NCI-H2171 (cell line): ENCODE measurements around the gene MAK.
"Not testable (repeated sequence)": the region's sequence is repeated elsewhere in the genome, so short reads cannot be mapped to it uniquely, and the experiment has no call there.

ENCODE experiments used
- DNase-seq: peaks from one replicate; lab custom pipeline; 2025; lab: John Stamatoyannopoulos, UW

MAK gene

DNA sequence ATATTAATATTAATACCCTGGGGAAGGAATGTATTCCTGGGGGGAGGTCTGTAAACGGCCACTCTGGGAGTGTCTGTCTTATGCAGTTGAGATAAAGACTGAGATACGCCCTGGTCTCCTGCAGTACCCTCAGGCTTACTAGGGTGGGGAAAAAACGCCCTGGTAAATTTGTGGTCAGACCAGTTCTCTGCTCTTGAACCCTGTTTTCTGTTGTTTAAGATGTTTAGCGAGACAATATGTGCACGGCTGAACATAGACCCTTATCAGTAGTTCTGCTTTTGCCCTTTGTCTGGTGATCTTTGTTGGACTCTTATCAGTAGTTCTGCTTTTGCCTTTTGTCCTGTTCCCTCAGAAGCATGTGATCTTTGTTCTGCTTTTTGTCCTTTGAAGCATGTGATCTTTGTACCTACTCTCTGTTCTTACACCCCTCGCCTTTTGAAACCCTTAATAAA is 15.5 kb upstream of the MAK start:
- DNase-seq, result not testable (repeated sequence)

DNA sequence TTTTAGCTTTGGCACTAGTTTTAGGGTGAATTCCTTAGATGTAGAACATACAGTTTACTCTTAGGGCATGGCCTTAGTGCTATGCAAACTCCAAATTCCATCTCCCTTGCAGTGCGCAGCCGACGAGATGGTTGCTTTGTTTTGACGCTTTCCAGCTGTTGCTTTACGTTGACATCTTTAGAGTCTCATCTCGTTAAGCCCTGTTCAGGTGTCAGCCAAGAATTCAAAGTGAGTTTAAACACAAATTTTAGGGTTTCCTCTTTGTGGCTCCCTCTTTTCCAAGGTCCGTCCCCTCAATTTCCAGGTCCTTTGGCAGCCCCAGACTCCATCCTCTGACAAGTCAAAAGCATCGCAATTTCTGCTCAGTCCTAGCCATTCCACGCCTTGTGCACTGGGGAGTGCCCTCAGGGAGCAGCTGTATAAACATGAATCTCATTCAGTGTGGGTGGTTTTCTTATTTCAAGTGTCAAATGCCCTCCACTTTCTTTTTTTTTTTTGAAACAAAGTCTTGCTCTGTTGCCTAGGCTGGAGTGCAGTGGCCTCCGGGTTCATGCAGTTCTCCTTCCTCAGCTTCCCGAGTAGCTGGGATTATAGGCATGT is 14.1 kb upstream of the MAK start:
- no peak for DNase-seq

DNA sequence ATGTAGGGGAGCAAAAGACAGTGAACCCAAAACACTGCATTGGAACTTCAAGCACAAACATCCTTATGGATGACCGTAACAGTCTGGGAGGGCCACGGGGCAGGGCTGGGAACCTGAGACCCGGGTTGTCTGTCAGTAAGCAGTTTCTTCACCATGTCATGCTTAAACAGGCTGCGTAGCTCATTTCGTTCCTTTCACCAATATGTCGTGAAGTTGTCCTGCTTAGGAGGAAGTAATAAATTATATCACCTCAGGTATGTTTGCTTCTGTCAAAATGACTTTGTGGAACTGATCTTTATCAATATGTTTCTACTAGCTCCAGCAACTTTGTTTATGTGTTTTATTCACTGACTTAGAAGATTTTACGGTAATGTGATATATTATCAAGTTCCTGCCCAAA is 12.4 kb upstream of the MAK start:
- no peak for DNase-seq

DNA sequence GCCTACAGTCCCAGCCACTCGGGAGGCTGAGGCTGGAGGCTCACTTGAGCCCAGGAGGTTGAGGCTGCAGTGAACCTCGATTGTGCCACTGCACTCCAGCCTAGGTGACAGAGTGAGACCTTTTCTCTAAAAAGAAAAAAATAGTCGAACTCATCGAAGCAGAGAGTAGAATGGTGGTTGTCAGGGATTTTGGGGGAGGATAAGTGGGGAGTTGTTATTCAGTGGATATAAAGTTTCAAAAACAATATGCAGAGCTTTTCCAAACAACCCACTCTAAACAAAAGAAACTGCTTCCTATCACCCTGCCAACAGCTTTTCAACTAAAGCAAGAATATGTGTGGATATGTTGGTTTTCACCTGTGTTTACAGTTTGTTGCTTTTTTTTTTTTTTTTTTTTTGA is 11.6 kb upstream of the MAK start:
- no peak for DNase-seq

DNA sequence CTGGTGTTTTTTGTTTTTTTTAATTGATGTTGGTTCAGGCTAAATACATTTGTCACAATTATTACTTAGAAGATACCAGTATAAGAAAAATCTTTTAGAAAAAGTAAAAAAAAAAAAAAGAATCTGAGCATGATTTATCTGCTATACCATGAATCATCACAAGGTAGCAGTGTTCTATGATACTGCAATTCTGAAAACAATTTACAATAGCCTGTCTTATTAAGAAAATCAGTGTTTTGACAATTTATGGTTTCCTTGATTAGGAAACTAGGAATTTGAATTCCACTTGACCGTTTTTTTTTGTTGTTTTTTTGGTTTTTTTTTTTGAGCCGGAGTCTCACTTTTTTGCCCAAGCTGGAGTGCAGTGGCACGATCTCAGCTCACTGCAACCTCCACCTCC is 9.3 kb upstream of the MAK start:
- DNase-seq, result no peak

DNA sequence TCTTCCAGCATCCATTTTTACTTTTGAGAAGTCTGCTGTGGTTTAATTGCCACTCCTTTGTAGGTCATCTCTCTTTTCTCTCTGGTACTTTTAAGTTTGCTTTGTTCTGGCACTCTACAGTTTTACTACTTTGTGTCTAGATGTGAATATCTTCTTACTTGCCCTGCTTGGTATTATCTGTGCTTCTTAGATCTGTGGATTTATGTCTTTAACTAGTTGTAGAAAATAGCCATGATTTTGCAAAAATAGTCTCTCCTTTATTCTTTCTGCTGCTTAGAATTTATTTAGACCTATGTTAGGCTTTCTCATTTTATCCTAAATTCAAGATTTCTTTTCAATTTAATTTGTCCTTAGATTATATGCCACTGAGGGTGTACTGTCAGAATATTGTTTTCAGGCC is 5.2 kb upstream of the MAK start:
- DNase-seq, result no peak

DNA sequence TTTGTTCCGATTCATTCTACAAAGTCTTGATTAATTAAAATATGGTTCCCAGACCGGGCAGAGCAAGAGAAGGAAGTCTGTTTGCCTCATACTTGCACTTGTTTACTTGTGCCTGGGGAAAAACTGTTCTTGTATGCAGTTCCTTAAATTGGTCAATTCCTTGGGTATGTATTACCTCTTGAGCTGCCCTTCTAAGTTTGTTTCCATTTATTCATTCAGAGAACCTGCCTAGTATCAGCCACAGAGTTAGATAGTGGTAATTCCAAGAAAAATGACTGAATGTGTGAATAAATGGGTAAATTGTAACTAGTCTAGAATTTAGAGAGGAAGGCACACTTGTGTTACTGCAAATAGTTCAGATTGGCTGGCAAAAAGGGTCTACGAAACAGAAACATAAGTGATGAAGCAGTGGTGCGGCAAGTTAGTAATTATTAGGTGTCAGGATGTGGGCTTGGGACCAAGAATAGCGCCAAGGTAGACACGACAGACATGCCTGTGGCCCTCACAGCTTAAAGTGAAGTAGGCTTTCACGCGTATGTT is 525 bp upstream of the MAK start:
- DNase-seq, result no peak

DNA sequence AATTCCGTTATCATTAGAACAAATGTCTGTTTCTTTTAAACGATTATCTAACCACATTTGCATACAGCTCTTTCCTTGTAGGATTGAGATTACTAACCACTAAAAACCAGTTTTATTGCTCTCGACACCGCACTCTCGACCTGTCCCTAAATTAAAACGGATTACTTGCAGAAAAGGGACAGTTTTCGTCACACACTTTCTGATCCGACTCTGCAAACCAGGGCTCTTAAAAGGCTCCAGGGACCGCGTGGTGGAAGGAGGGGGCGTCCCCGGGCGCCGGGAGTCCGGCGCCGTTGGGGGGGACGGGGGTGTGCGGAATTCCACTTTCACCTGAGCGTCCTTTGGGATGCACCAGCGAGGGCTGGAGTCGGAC is 731 bp downstream of the MAK start:
- no peak for DNase-seq

DNA sequence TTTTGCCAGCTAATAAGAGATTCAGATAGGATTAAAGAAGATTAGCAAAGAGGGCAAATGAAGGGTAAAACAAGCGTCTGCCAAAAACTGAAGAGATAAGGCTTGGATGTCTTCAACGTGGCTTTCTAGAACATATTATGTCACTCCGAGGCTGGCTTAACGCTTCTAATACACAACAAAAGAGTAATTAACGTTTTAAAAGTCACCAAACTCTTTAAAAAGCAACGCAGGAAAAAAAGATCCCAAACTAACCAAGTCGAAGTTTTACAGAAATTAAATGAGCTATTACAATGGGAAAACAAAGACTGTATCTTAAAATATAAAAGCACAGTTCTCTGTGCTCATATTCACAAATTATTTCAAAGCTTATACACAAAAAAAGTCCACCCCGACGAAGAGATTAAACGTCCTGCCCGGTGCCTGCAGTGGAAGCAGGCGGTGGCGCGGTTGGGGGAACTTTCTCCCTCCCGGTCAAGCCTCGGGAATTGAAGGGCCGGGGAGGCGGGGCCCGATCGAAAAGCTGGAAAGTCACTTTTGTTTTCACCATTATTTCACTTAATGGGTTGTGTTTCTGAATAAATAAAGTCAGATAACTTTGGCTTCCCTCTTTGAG is 1.2 kb downstream of the MAK start:
- no peak for DNase-seq

DNA sequence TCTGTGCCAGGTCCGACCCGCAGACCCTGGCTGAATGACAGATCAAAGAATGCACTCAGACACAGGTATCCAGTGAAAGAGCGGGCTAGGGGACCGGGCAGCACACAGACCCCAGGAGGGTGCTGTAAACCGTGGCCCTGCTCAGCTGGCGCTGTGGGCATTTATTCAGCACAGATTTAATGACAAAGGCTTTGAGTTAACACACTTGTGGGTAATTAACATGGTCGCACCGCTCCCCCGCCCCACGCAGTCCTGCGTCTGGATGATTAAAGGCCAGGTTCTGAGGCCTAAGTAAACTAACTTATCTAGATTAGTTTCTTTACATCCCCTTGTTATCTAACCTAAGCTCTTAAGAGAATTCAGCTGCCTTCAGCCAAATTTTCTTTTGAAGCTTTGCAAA is 3.5 kb downstream of the MAK start:
- no peak for DNase-seq

DNA sequence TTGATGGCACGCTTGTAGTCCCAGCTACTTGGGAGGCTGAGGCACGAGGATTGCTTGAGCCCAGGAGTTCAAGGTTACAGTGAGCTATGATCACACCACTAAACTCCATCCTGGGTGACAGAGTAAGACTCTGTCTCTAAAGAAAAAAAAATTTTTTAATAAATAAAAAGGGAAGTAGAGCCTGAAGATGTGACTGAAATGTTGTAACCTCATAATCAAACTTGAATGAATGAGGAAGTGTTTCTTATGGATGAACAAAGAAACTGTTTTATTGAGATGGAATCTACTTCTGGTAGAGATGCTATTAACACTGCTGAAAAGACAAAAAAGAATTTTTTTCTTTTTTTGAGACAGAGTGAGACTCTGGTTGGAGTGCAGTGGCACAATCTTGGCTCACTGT is 6.7 kb downstream of the MAK start:
- no peak for DNase-seq

DNA sequence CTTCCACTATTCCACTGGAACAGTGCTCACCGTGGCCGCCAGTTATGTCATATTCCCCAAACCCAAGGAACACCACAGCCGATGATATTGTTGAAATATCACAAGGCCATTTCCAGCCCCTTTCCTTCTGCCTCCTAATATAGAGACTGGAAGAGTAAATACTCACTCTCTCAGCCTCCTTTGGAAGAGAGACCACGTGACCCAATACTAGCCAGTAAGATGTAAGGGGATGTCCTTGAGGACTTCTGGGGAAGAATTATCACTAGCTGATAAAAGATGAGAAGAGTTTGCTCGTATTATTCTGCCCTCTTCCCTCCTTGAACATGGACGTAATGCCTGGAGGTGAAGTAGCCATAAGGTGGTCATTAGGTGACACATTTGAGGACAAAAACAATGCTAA is 13.5 kb downstream of the MAK start:
- no peak for DNase-seq

DNA sequence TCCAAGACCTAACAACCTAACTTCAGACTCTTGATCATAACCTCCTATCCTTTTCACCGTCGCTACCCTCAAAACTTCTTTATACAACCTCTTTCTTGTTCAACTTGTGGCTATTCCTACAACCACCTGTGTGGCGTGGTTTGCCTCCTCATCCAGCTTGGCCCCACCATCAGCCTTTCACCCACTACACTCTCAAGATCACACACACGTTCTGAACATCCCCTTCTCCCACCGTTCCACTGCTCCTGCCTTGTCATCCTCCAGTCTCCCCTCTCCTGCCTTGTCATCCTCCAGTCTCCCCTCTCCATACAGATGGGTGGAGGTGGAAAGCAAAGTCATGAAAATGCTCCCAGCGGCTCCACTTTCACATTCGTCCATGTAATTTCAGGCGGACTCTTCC is 14.0 kb downstream of the MAK start:
- no peak for DNase-seq

DNA sequence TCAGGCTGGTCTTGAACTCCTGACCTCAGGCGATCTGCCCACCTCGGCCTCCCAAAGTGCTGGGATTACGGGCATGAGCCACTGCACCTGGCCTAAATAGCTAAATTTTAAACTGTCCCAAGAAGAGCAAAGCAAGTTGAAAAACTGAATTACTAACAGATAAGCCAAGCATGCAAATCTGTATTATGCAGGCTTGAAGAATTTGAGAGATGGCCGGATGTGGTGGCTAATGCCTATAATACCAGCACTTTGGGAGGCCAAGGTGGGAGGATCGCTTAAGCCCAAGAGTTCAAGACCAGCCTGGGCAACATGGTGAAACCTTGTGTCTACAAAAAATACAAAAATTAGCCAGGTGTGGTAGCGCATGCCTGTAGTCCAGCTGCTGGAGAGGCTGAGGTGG is 24.2 kb downstream of the MAK start:
- DNase-seq, result not testable (repeated sequence)

DNA sequence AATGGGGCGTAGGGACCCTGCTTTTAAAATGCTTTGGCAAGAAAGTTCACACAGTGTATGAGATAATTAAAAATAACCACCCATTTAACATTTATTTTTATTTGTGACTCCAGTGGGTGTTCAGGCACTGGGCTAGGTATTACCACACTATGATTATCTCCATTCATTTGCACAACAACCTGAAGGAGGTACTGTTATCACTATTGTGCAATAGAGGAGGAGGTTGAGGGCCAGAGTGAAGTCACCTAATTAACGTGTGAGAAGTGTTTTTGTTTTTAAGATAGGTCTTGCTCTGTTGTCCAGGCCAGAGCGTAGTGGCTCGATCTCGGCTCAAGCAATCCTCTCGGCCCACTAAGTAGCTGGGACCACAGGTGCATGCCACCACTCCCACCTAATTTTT is 29.2 kb downstream of the MAK start:
- DNase-seq, result no peak

DNA sequence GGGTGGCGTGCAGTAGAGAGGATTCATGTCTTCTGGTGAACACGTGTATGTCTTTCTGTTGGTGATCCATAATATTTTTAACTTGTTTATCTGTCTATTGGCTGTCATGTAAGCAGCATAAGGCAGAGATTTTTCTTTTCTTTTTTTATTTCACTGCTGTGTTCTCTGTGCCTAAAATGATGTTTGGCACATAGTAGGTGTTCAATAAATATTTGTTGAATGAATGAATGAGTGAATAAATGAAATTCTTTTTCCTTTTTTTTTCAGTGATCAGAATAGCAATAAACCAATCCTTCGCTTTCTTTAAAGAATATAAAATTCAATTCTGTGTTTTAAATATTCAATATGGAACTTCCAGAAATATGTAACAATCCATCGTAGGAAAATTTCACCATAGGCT is 30.0 kb downstream of the MAK start:
- no peak for DNase-seq

DNA sequence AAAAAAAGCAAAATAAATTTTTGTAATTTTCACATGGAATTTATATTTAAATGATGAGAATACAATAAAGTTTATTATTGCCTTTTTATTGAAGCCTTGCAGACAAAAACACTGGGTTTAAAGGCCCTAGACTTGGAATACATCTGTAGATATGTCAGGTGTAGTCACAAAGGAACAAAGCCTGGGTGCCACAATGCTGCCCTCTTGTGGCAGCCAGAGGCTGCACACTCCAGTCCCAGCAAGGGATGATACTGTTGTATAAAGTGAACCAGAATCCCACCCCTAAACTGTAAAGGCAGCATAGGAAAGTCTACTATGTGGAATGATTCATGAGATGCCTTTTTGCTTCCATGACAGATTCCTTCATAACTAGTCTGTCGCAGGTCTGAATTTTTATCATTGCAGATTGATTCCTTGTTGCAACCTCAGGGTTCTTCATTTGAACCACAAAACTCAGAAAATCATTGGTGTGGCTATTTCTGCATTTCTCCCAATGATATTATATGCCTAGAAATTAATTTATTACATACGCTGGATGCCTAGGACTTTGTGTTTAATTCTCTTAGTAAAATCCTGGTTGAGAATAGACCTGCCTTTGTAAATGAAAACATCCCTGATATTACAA is 37.0 kb downstream of the MAK start:
- DNase-seq, result no peak

DNA sequence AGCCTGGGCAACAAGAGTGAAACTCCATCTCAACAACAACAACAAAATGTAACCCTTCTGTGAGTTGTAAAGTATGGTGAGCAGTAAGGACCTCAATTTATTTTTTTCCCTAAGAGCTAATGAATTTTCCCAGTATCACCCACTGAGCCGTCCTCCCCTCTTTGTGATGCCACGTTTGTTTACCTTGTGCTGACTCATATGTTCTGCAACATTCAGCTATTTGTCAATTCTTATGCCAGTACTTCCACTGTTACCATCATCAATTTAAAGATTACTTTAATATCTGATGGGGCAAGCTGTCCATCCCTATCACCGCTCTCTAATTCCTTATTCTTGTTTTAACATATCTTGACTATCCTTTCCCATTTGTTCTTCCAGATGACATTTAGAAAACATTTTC is 37.5 kb downstream of the MAK start:
- no peak for DNase-seq

DNA sequence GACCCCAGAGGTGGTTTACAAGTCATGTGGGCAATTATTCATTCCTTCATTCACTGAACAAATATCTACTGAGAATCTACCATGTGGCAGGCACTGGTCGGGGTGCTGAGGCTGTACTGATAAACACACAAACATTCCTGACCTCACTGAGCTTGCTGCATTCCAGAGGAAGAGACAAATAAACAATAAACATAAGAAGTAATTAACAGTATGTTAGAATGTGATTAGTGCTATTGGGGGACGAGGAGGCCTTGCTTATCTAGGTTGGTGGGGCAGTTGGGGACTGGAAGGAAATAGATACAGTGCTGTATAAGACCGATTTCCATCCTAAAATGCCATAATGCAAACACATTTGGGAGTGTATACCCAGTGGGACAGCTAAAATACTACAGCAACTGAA is 44.1 kb downstream of the MAK start:
- no peak for DNase-seq

DNA sequence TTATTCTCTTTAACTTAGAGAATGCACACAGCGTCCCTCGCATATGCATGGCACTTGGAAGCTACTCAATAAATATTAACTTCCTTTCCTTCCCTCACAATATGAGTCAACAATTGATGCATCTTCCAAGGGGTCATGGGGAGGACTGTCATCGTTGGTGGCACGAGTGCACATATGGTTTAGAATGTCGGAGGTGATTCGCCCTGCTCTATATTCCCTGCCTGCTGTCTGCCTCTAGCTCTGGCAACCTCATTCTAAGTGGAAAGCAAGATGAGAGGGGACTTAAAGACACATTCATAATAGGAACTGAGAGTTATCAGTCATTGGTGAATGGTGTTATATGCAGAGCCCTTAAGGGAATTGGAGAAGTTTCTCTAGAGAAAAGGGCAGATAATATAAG is 44.6 kb downstream of the MAK start:
- no peak for DNase-seq

DNA sequence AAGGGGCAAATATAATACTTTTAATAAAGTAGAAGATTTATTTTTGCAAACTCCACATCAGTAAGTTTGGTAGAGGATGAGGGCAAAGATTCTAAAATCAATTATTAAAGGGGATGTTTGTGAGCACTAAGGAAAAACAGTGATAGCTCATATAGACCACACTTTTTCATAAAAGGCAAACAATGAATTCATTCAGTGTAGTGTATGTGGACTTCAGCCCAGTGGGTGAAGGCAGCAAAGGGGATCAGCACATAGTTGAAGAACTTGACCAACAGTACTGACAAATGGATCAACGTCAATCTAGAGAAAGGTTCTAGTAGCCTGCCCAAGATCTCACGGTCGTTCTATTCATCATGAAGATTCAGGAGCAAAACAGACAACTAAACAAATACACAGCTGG is 45.3 kb downstream of the MAK start:
- no peak for DNase-seq

DNA sequence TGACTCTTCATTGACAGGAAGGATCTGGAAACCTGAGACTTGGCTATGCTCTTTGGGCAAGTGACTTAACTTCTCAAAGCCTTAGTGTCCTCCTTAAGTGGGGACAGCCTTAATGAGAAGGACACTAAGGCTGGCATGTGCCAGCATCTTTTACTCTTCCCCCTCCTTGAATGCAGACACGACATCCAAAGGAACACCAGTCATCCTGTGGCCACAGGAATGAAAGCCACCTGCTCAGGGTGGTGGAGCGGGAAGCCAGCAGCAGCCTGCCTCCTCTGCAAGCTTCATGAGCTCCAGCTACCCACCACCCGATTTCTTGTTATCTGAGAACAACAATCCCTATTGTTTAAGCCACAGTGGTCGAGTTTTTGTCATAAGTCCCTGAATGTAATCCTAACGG is 46.2 kb downstream of the MAK start:
- no peak for DNase-seq

DNA sequence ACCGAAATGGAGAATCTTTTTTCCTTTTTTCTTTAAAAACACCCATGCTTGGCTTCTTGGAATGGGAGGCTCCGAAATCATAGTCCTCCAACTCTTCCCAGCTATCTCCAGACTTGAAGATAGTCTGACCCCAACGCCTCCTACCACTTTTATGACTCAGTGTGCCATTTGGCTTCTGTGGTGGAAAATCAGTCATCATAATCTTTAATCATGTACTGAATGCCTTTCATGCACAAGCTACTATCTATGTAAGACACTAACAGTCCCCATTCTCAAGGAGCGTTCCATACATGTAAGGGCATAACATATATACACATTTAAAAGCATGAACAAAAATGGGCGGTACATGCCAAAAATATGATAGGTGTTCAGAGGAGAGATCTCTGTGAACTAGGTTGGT is 46.7 kb downstream of the MAK start:
- no peak for DNase-seq

DNA sequence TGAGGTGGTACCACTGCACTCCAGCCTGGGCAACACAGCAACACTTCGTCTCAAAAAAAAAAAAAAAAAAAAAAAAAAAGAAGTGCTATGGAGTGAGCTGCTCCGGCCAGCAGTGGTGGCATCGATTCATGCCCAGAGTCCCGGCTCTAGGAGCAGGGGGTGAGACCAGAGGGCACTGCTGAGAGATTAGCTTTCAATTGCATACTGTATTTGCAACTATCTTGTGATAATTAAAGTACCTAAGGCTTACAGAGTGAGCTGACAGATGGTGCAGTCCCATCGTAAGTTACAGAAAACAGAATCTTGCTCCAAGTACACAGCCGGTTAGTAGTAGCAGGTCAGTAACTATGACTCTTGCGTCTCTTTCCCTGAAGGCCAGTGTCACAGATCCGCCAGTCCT is 59.3 kb downstream of the MAK start:
- no peak for DNase-seq
